Measurements from ENCODE around the gene CHST15.

CHST15 gene

GRCh38 chr10:124007773-124008145, 85.6 kb downstream of the CHST15 start:
- no peak for DNase-seq

GRCh38 chr10:124007102-124007772, 86.2 kb downstream of the CHST15 start:
- no peak for DNase-seq

- DNase-seq: no peak
Measured at GRCh38 chr10:124006526-124006925, 86.9 kb downstream of the CHST15 start.

- DNase-seq: no peak
Measured at GRCh38 chr10:124005991-124006392, 87.4 kb downstream of the CHST15 start.

GRCh38 chr10:124005091-124005490, 88.3 kb downstream of the CHST15 start:
- no peak for DNase-seq

GRCh38 chr10:124004663-124005004, 88.8 kb downstream of the CHST15 start:
- DNase-seq: no peak

GRCh38 chr10:124003871-124004662, 89.3 kb downstream of the CHST15 start:
- DNase-seq: no peak

- DNase-seq: no peak
Measured at GRCh38 chr10:124003481-124003870, 89.9 kb downstream of the CHST15 start.

- no peak for DNase-seq
Measured at GRCh38 chr10:124003070-124003419, 90.4 kb downstream of the CHST15 start.

- DNase-seq: no peak
Measured at GRCh38 chr10:124002391-124003069, 90.9 kb downstream of the CHST15 start.

- no peak for DNase-seq
Measured at GRCh38 chr10:124001391-124002148, 91.8 kb downstream of the CHST15 start.

GRCh38 chr10:124000792-124001201, 92.6 kb downstream of the CHST15 start:
- DNase-seq: peak in 1 of 2 donors; percentile 22

- DNase-seq: no peak
Measured at GRCh38 chr10:123999956-124000615, 93.3 kb downstream of the CHST15 start.

- DNase-seq: no peak
Measured at GRCh38 chr10:123999261-123999660, 94.1 kb downstream of the CHST15 start.

- DNase-seq: no peak
Measured at GRCh38 chr10:123998197-123999141, 94.9 kb downstream of the CHST15 start.

GRCh38 chr10:123997486-123998196, 95.8 kb downstream of the CHST15 start:
- peak; percentile 22 to 73 for DNase-seq

- no peak for DNase-seq
Measured at GRCh38 chr10:123997013-123997412, 96.4 kb downstream of the CHST15 start.

- DNase-seq: no peak
Measured at GRCh38 chr10:123996302-123996701, 97.1 kb downstream of the CHST15 start.

- DNase-seq: peak in 1 of 2 donors; percentile 58
Measured at GRCh38 chr10:123995461-123996131, 97.8 kb downstream of the CHST15 start.

GRCh38 chr10:123995082-123995460, 98.3 kb downstream of the CHST15 start:
- DNase-seq: no peak

Data from CD4-positive, alpha-beta T cell treated with Interleukin-1 beta for 1 hour (primary cell).